HS-5 (cell line): Measurements from ENCODE around the gene ANTXR2.

Source experiments
- DNase-seq: peaks from one replicate; pipeline ENCODE4 v3.0.0-alpha.2; 2012; ENCODE audit warnings: low read depth

The ANTXR2 gene

DNA sequence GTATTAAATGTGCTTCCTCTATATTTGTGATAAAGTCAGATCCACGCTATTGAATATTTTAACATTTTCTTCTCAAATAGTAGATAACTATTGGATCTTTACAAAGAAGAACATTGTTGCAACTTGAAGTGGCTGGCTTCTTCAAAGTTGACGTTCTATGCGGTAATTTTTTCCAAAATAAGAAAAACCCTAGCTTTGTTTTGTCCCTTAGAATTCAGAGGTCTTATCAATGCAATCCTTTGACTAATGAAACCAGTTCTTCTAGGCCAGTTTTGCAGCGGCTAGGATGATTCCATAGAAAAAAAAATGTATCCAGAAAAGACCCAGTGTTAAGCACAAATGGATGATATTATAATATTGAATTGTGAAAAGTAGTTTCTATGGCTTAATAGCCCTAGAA is 89.6 kb downstream of the ANTXR2 start:
- no peak for DNase-seq

DNA sequence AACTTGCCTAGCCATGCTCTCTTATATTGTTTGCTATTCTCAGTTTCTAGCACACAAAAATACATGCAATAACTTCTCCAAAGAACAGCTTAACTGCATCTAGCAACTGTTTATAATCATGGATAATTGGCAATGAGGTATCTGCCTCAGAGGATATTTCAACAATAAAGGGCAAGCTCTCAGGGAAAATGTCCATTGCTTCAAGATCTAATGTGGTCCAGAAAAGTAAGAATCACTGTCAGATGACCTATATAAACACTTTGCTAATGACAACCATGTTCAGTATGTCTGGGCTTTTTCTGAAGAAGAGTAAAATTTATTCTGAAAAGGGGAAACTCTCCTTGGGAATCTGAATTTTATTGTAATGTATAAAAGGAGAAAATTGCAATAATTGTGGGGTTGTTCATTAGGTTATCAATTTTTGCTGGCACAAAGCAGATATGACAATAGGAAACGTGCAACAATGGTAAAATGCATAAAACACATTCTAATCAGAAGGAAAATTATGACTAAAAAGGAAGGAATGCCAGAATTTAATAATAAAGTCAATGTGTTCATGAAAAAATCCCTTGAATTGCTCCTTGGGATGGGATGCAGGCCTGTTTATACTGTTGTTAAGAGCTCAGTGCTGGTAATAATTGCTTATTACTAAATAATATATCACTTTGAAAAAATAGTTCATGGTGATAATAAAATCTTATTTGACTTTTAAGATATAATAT is 90.3 kb downstream of the ANTXR2 start:
- no peak for DNase-seq

DNA sequence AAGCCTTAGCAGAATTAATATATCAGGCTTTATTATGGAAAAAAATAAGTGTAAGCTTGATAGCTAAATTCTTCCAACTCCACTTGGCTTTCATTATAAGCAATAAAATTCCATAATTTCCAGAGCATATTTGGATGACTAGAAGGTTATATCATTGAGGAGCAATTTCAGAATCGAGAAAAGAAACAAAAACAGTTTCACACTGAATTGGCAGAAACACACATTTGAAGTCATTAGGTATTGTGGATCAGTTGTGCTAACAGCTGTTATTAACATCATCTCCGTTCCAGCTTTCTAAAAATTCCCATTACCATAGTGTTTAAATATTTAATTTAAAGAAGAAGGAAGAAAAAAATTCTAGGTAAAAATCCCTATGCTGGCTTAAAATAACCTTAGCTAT is 92.6 kb downstream of the ANTXR2 start:
- no peak for DNase-seq

DNA sequence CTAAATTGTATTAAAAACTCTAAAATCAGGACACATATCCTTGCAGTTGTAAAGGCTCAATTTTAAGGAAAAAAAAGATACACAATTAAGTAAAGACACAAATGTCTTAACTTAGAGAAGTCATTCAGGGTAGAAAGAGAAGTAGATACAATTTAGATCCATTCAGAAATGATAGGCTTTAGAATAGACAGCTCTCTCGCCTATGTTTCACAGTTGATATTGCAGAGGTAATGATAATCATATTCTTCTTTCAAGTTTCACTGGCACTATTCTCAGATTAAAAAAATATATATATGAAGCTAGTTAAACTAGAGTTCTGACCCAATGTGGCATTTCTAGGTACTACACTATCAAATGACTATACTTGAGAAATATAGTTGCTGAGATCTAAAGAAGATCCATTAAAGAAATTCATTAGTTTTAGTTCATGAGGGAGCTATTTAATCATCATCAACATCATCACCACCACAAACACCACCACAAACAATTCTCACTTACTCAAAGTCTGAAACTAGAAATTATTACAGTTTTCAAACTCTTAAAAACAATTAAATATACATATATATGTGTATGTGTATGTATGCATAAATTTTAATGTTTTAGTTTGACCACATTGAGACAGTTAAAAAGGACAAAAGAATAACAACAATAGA is 93.1 kb downstream of the ANTXR2 start:
- DNase-seq: no peak

DNA sequence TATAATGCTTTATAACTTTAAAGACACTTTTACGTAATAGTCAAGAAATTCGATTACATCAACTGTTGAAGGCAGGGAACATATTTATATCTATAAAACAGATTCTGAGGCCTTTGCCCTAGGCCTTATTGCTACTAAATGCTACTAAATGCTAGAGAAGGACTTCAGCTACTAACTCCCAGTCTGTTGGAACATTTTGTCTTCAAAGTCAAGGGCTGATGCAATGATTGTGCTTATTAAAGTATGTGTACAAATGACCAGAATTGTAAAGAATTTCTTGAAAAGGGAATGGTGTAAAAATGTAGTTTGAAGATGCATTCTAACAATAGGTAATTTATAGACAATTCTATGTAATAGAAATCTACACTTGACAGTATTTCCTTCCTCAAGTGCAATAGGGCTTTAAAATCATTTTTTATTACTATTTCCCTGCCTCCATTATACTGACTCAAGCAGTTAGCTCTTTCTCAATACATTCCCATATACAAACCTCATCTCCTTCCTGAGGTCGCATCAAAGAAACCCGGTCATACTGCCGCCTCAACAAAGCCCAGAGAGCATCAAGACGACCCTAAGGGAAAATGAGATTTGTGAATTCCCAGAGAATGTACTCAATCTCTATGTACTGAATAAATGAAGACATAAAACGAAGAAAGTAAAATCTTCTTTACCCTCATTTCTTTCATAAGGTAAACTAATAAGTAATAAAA is 95.7 kb downstream of the ANTXR2 start:
- DNase-seq: no peak

DNA sequence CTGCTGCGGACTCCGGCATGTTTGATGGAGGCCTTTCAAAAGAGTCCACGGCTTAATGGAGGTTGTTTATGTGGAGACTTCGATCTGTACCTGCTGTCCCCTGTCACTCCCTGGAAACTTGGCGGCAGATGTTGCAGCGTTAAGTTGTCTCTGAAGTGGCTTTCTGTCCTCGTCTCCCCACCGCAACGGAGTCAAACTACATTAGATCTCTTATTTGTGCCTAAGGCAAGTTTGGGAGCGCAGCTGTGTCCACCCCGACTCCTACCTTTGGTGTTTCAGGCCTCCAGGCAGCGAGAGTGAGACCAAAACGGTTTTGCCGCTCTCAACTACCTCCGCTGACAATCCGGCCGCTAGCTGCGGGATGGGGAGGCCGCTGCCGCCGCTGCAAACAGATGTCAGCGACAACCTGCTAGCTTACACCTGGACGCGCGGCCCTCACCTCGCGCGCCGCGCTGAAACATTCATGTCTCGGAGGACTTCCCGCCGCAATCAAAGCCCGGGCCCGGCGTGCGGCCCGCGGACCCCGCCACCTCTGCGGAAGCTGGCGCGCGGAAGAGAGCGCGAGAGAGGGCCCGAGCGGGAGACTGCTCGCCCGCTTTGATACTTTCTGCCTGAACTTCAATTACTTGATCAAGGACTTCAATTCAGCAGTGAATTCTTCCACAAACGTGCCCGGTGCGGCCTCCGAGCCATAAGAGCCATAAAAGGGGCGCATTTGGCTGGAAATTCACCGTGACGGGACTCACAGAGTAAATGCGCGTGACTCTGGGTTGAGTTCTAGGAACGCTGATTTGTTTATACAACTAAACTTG is 108.4 kb downstream of the ANTXR2 start:
- DNase-seq: no peak

DNA sequence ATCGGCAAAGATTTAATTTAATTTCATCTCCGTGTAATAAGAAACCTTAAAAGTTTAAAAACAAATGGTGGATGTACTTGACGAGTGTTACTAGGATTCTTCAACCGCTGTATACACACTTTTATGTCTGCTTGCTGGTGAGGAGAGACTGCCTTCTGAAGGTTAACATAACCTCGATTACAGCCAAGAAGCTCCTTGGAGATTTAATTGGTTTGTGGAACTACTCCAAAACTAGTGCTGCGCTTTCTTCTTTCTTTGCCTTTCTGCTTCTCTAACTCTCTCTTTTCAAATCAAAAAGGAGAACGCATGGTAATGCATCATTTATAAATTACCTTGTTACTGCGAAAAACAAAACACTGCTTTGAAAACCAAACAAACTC is 109.0 kb downstream of the ANTXR2 start:
- DNase-seq: no peak

DNA sequence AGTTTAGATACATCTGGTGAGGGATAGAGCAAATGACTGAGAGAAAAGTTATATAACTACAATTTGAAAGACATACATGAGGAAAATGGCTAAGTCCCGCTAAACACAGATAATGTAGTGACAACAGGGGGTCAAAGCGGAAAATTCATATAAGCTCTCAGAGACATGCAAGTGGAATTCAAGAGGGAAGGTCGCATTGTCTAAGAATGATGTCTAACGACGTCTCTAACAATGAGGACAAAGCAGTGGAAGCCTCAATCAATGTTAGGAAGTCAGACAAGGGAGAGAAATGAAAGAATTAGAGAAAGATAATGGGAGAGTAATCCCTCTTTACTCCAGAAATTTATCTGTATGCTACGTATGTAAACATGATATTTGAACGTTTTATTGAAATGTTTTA is 113.4 kb downstream of the ANTXR2 start:
- no peak for DNase-seq

DNA sequence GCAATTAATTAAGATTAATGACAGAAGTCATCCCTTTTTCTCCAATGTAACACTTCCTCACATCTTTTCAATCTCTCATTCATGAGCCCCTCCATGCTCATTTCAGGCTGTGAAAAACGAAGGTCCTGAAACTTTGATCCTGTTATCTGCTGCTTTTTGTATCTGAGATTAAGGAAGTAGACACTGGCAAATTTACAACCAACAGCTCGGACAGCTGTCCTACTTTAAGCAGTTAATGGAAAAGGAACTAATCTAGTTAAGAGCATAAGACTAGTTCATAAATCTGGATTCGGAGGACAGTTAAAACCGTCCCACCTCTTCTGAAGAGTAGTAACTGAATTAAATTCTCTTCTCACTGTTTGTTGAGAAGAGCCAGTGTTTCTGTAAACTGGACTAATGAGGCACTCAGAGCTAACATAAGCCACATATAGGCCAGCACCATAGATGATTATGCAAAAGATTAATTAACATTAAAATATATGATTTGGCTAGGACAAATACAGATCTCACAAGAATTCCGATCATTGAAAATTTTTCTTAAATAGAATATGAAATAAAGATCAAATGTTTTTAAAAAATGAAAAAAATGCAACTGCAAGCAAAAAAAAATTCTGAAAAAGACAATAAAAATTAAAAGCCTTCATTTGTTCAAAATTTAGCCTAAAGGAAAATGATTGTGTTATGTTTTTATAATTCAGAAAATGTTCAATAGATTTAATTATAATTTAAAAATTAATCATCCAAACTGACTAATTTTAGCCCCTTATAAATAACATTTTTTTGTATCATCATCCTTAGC is 114.4 kb downstream of the ANTXR2 start:
- no peak for DNase-seq

GRCh38 chr4:79949178-79949577 is 123.9 kb downstream of the ANTXR2 start:
- DNase-seq: no peak

DNA sequence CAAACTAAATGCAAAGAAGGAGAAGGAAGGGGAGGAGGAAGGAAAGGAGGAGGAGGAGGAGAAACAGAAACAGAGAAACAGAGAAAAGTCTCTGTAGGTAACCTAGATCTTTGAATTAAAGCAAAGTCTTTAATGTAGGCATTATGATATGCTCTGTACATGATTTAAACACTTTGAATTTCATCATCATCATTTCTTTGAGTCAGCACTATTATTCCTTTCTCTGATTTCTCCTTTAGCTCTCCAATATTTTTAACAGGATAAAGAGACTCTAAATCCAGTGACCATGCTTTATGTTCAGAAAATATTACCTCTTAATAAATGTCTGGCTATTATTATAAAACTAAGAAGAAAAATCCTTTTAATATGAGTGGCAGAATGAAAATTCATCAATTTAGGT is 124.3 kb downstream of the ANTXR2 start:
- DNase-seq: no peak

- no peak for DNase-seq
These were observed 124.8 kb downstream of the ANTXR2 start for GRCh38 chr4:79948261-79948660.

DNA sequence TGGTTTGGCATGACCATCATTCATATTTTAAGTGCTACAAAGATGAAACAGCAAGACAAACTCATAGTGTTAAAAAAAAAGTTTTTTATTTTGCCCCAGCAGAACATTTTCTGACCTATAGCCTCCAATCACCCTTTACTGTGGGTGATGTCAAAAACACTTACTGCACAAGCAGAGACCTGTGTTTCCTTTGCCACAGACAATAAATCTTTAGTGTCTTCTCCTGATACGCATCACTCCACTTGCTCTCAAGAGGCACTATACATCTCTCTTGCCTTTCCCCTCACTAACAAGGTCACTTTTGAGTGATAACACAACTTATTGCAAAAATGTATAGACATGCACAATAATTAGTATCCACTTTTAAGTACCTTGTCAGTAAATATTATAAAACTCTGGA is 125.6 kb downstream of the ANTXR2 start:
- DNase-seq: no peak

- no peak for DNase-seq
These were observed 137.8 kb downstream of the ANTXR2 start for GRCh38 chr4:79935274-79935673.

DNA sequence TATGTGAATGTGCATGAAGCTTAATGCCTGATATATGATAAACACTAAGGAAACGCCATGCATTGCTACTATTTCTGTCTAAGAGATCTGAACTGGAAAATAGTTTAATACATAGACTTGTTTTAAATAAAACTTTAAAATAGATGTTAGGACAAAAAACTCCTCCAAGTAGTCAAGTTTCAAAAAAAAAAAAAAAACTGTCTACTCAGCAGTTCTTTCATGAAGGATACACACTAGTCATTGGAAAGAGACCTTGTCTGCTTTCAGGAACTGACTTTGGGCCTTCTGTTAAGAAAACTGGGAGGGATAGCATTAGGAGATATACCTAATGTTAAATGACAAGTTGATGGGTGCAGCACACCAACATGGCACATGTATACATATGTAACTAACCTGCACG is 138.4 kb downstream of the ANTXR2 start:
- DNase-seq: no peak

DNA sequence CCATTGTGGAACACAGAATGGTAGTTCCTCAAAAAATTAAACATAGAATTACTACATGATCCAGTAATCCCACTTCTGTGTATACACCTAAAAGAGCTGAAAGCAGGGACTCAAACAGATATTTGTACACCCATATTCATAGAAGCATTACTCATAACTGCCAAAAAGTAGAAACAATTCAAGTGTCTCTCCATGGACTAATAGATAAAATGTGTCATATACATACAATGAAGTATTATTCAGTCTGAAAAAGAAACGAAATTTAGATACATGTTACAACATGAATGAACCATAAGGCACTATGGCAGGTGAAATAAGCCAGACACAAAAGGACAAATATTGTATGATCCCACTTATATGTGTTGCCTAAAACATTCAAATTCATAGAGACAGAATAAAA is 145.1 kb downstream of the ANTXR2 start:
- no peak for DNase-seq

DNA sequence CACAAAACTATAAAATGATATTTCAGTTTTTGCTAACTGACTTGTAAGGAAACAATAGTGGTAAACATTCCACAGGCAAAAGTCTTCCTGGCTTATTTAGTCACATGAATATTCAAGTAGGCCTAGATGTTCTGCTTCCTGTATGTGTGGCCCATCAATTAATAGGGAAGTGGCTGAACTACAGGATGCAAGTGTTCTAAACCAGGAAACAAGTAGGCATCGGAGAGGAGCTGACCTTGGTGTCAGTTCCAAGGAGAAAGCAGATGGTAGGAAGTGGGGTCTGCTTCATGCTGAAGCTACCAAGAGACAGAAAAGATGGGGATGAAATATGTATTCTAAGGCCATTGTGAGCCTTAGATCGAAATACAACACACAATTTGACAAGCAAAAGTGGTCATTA is 149.7 kb downstream of the ANTXR2 start:
- DNase-seq: no peak

DNA sequence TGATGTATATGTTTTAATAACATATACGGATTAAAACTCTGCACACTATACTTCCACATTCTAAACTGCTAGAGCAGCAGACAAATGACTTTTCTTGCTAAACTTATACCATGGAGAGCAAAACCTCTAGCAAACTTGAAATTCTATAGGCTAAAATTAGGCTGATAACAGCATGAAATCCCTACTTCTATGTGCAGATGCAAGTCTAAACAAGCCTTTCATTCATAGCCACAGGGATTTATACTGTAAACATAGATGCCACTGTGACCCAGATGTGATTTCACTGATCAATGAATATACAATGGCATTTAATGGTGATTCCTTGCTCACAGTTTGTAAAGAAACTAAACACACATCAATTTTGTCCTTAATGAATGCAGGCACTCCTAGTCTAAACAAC is 151.0 kb downstream of the ANTXR2 start:
- DNase-seq: no peak

- no peak for DNase-seq
These were observed 152.7 kb downstream of the ANTXR2 start for GRCh38 chr4:79920163-79920853.

DNA sequence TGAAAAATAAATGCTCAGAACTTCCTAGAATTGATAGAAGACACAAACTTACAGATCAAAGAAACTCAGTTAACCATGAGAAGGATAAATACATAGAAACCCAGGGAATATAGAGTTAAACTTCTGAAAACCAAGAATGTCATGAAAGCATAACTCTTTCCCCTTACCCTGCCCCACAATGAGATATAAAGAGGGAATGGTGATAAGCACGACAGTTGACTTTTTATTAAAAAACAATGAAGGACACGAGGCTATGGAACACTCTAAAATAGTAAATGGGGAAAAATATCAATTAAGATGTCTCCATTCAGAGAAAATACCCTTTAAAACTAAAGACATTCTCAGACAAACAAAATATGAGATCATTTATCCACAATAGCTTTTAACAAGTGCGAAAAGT is 154.7 kb downstream of the ANTXR2 start:
- DNase-seq: no peak

GRCh38 chr4:79917246-79917645 is 155.8 kb downstream of the ANTXR2 start:
- DNase-seq: peak; percentile 10
